ACC112 (cell line): Measurements from ENCODE around the gene CTBP1.

Source experiments
- H2AFZ ChIP-seq: fragments of 200-600 bp; sonication (generic); one replicate; pipeline ENCODE4 v1.6.0; 2017; ENCODE audit warnings: antibody characterized with exemption, low read length; ENCODE audit not compliant: unreplicated experiment
- H3K27ac ChIP-seq: fragments of 200-600 bp; sonication (generic); 2 replicates; pipeline ENCODE4 v1.5.1; 2014; ENCODE audit warnings: low read depth, mild to moderate bottlenecking, antibody characterized with exemption, low read length, moderate library complexity
- H3K27me3 ChIP-seq: fragments of 200-600 bp; sonication (generic); 2 replicates; pipeline ENCODE4 v1.6.1; 2014; ENCODE audit warnings: mild to moderate bottlenecking, antibody characterized with exemption, low read length, moderate library complexity, mixed read lengths; ENCODE audit not compliant: insufficient read depth
- H3K36me3 ChIP-seq: fragments of 200-600 bp; sonication (generic); 2 replicates; pipeline ENCODE4 v1.6.1; 2016; ENCODE audit warnings: mild to moderate bottlenecking, antibody characterized with exemption, low read length, moderate library complexity, mixed read lengths; ENCODE audit not compliant: insufficient read depth
- H3K4me1 ChIP-seq: fragments of 200-600 bp; sonication (generic); one replicate; pipeline ENCODE4 v1.6.1; 2016; ENCODE audit warnings: low read length, mixed read lengths; ENCODE audit not compliant: insufficient read depth, unreplicated experiment, control insufficient read depth
- H3K4me3 ChIP-seq: fragments of 200-600 bp; sonication (generic); 2 replicates; pipeline ENCODE4 v1.5.1; 2014; ENCODE audit warnings: mild to moderate bottlenecking, low read depth, low read length
- H3K79me2 ChIP-seq: fragments of 200-600 bp; sonication (generic); one replicate; pipeline ENCODE4 v1.6.0; 2016; ENCODE audit warnings: low read length; ENCODE audit not compliant: control insufficient read depth, unreplicated experiment, insufficient read depth

The CTBP1 gene

DNA sequence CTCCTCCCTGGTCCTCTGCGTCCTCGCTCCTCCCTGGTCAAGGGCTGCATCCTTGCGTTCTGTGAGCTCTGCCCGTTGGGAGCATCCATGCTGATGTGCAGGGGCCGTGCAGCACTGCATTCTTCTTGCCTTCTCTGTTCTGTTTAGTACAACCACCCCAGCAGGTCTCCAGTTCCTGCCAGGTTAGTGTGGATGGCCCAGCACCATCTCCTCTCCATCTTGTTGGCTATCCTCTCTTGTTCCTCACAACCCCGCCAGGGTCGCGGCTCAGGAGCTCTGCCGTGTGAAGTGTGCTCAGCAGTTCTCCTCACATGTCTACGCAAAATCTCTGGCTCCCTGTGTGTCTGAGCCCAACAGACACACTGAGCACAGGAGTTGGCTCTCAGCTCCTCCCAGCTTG, 30.3 kb upstream of the CTBP1 start:
- no peak overlapping the region for H3K27ac ChIP-seq
- H3K79me2 ChIP-seq = no peaks in the 10 kb centered on the region
- H3K4me3 ChIP-seq = no peak overlapping the region
- H3K36me3 ChIP-seq = no peaks in the 10 kb centered on the region
- no peak overlapping the region for H2AFZ ChIP-seq
- no peaks in the 10 kb centered on the region for H3K27me3 ChIP-seq
- no peaks in the 10 kb centered on the region for H3K4me1 ChIP-seq

- H3K36me3 ChIP-seq = no peaks in the 10 kb centered on the region
- no peaks in the 10 kb centered on the region for H3K4me1 ChIP-seq
- H3K27me3 ChIP-seq = no peaks in the 10 kb centered on the region
- H3K4me3 ChIP-seq = no peak overlapping the region
- no peaks in the 10 kb centered on the region for H3K79me2 ChIP-seq
- H3K27ac ChIP-seq = no peak overlapping the region
- H2AFZ ChIP-seq = no peak overlapping the region
Measured at GRCh38 chr4:1277667-1278665, 29.0 kb upstream of the CTBP1 start.

DNA sequence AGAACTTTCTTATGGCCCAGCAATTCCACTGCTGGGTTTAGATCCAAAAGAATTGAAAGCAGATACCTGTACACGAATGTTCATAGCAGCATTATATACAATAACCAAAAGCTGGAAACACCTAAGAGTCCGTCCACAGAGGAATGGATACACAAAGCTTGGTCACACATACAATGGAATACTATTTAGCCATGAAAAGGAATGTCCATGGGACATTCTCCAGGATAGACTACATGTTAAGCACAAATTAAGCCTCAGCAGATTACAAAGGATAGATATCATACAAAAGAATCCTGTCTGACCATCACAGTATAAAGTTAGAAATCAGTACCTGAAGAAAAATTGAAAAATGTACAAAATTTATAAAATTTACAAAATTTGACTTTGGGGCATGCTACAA, 28.1 kb upstream of the CTBP1 start:
- no peaks in the 10 kb centered on the region for H3K4me1 ChIP-seq
- H3K27ac ChIP-seq = no peak overlapping the region
- no peak overlapping the region for H2AFZ ChIP-seq
- H3K79me2 ChIP-seq = no peaks in the 10 kb centered on the region
- H3K36me3 ChIP-seq = no peaks in the 10 kb centered on the region
- H3K4me3 ChIP-seq = no peak overlapping the region
- H3K27me3 ChIP-seq = no peaks in the 10 kb centered on the region

DNA sequence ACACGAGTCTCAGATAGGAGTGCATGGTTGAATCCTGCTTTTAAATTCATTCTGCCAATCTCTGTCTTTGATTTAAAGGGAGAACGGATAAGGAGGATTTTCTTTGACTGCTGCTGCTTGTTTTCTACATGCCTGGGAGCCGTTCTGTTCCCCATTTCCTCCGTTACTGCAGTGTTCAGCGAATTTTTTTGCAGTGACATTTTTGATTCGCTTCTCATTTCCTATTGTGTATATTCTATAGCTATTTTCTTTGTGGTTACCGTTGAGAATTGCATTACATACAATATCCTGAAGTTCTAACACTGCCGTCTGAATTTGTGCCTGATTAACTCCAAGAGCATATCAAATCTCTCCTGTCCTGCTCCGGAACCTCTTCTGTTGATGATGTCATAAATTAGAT, 25.9 kb upstream of the CTBP1 start:
- no peaks in the 10 kb centered on the region for H3K27me3 ChIP-seq
- no peak overlapping the region for H2AFZ ChIP-seq
- no peak overlapping the region for H3K4me3 ChIP-seq
- H3K79me2 ChIP-seq = no peaks in the 10 kb centered on the region
- H3K4me1 ChIP-seq = no peaks in the 10 kb centered on the region
- H3K36me3 ChIP-seq = no peaks in the 10 kb centered on the region
- H3K27ac ChIP-seq = no peak overlapping the region

DNA sequence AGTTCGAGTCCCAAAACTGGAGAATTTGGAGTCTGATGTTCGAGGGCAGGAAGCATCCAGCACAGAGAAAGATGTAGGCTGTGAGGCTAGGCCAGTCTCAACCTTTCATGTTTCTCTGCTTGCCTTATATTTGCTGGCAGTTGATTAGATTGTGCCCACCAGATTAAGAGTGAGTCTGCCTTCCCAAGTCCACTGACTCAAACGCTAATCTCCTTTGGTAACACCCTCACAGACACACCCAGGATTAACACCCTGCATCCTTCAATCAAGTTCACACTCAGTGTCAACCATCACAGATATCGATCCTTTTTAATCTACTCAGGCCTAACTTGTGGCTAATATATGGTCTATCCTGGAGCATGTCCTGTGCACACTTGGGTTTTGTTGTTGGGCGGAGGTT, 22.8 kb upstream of the CTBP1 start:
- Histone ChIP-seq H3K4me3 (no peak overlapping the region), H3K79me2 (no peaks in the 10 kb centered on the region), H3K4me1 (no peaks in the 10 kb centered on the region), H3K36me3 (no peaks in the 10 kb centered on the region), H3K27ac (no peak overlapping the region), H3K27me3 (no peaks in the 10 kb centered on the region), H2AFZ (no peak overlapping the region)

GRCh38 chr4:1269209-1269608, 20.3 kb upstream of the CTBP1 start:
- no peak overlapping the region for H3K27ac ChIP-seq
- no peaks in the 10 kb centered on the region for H3K27me3 ChIP-seq
- H3K36me3 ChIP-seq = no peaks in the 10 kb centered on the region
- H3K4me1 ChIP-seq = no peaks in the 10 kb centered on the region
- H3K79me2 ChIP-seq = no peaks in the 10 kb centered on the region
- H2AFZ ChIP-seq = no peak overlapping the region
- no peak overlapping the region for H3K4me3 ChIP-seq

DNA sequence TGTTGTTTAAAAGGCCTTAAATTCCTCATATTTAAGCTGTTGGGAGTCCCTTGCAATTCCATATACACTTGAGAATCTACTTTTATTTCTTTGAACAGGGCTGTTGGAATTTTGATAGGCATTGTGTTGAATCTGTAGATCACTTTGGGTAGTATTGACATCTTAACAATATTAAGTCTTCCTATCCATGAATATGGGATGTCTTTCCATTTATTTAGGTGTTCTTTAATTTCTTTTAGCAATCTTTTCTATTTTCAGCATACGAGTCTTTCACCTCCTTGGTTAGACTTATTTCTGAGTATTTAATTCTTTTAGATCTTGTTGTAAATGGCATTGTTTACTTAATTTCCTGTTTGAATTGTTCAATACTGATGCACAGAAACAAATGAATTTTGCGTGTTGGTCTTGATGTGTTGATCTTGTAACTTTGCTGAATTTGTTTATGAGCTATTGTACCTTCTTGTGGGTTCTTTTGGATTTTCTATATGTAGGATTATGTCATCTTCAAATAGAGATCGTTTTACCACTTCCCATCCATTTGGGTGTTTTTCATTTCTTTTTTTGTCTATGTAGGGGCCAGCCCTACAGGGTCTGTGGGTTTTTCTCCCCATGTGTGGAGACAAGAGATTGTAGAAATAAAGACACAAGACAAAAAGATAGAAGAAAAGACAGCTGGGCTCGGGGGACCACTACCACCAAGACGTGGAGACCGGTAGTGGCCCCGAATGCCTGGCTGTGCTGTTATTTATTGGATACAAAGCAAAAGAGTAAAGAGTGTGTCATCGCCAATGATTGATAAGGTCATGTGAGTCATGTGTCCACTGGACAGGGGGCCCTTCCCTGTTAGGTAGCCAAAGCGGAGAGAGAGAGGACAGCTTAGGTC, 18.2 kb upstream of the CTBP1 start:
- Histone ChIP-seq H3K27me3 (no peaks in the 10 kb centered on the region), H3K4me3 (no peak overlapping the region)

DNA sequence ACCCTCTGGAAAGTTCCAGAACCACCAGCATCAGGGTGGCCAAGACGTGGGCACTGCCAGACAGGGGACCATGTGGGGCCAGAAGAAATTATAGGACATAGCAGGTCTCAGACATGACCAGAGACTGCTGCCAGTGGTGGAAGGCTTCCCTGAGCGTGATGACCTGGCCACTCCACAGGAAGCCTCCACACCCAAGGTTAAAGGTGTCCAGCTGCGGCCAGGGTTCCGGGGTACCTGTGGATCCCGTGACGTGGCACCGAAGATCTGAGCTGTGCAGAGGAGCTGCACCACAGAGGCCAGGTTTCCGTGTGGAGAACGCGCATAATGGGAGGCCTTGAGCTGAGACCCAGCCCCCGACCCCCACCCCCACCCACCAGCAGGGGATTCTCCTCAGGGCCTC, 16.4 kb upstream of the CTBP1 start:
- Histone ChIP-seq H3K27me3 (no peaks in the 10 kb centered on the region), H2AFZ (no peak overlapping the region), H3K4me1 (no peaks in the 10 kb centered on the region), H3K4me3 (no peak overlapping the region), H3K36me3 (no peaks in the 10 kb centered on the region), H3K79me2 (no peaks in the 10 kb centered on the region), H3K27ac (no peak overlapping the region)

More for the DNA sequence above, 18.2 kb upstream of the CTBP1 start:
- H3K27ac ChIP-seq = no peak overlapping the region
- no peaks in the 10 kb centered on the region for H3K4me1 ChIP-seq
- H3K79me2 ChIP-seq = no peaks in the 10 kb centered on the region
- H2AFZ ChIP-seq = no peak overlapping the region
- H3K36me3 ChIP-seq = no peaks in the 10 kb centered on the region

GRCh38 chr4:1264942-1265341, 16.0 kb upstream of the CTBP1 start:
- no peaks in the 10 kb centered on the region for H3K36me3 ChIP-seq

GRCh38 chr4:1261107-1261928, 12.4 kb upstream of the CTBP1 start:
- no peak overlapping the region for H3K27ac ChIP-seq
- no peak overlapping the region for H3K4me3 ChIP-seq
- no peak overlapping the region for H2AFZ ChIP-seq
- no peaks in the 10 kb centered on the region for H3K36me3 ChIP-seq
- H3K4me1 ChIP-seq = no peaks in the 10 kb centered on the region
- H3K79me2 ChIP-seq = no peaks in the 10 kb centered on the region
- H3K27me3 ChIP-seq = no peaks in the 10 kb centered on the region

More at GRCh38 chr4:1264942-1265341, 16.0 kb upstream of the CTBP1 start:
- H3K4me1 ChIP-seq = no peaks in the 10 kb centered on the region
- H3K27ac ChIP-seq = no peak overlapping the region
- no peaks in the 10 kb centered on the region for H3K27me3 ChIP-seq
- no peaks in the 10 kb centered on the region for H3K79me2 ChIP-seq
- H2AFZ ChIP-seq = no peak overlapping the region
- H3K4me3 ChIP-seq = no peak overlapping the region
